M059J (cell line): Measurements from ENCODE around the gene NRG2. TPM values are rescaled to one million over a fixed set of nuclear protein-coding genes. Genes with fewer than 3 reads are reported as not detected.
A peak's percentile ranks its signal among the peaks of the same experiment; 100 is the strongest.

Experiments used
- DNase-seq: peaks from one replicate; pipeline ENCODE4 v3.0.0-alpha.2; 2012; ENCODE audit warnings: low read depth
- total RNA-seq: library from RNA; depleted of rRNA; stranded (reverse); fragments of >200 nt; shearing (Covaris generic); gene quantifications from 2 replicates; pipeline ENCODE4 v1.2.3, GENCODE V29; 2014

The NRG2 gene
- total RNA-seq, 1 experiment from 2014 or later = 1.3 TPM

DNA sequence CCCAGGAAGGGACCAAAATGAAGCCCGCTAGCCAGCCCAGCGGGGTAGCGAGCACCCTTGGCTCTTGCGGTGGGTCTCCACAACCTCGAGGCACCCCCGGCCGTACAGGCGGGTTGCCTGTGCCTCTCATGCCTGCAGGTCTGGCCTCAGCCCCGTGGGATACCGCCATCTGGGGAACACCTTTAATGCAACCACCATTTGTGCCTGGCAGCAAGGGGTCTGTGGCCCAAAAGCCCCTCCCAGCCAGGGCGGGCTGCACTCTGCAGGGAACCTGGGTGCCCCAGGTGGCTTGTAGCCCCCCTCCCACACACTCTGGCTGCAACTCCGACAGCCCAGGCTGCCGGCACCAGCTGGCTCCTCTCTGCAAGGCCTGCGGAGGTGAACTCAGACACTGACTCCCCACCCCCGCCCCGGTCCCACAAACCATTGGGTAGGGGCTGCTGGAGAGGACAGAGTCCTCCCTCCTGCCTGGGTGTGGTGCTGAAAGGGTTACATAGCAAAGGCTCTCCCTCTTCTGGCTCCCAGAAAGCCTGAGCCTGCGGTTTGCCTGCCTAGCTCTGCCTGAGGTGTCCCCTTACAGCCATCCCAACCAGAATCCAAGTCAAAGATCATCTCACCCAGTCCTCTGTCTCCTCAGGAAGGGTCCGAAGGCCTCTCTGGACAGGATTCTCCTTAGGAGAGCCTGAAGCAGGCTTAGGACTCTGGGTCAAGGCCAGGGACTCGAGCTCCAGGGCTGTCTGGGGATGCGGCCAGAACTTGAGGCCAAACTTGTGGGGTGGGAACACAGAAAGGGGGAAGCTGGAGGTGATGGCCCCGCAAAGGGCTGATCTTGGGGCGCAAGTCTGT lies 138.1 kb downstream of the NRG2 start:
- peak; percentile 15 for DNase-seq

DNA sequence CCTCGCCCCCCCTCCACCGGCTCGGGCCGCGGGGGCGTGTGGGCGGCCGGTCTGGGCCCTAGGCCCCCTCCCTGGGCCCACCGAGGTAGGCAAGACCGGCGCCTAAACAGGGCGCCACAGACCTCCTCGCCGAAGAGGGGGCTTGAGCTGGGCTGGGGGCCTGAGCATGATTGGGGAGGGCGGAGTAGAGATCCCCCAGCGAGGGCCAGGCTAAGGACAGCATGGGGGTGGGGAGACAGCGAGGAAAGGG lies 138.6 kb downstream of the NRG2 start:
- no peak for DNase-seq

DNA sequence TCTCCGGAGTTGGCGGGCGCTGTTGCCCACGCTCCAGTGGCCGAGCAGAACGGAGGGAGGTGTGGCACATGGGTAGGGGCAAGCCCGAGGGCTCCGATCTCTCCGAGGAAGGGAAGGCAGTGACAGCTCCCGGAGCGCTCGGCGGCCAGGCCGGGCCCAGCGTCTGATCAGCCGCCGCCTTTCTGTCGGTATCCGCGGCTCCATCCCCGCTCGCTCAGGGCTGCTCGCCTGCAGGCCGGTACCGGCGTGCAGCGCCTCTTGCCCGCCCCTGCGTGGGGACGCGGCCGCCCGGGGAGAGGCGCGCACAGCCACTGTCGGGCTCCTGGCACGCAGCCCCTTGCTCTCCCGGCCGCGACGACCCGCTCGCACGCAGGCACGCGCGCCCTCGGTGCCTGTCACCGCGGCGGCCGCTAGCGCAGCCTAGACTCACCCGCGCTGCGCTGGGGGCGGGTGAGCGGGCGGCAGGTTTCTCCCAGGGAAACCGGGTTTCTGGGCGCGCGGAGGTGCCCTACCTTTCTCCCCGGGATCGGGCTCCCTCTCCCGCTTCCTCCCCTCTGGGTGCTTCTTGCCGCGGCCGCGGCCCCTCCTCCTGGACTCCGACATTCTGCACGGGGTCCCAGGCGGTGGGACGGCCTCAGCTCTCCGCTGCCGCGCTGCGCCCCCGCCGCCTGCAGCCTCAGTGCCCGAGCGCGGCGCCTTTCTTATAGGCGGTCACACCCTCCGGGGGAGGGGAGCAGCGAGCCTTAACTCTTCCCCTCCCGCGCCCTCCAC lies 139.1 kb downstream of the NRG2 start:
- DNase-seq = no peak

DNA sequence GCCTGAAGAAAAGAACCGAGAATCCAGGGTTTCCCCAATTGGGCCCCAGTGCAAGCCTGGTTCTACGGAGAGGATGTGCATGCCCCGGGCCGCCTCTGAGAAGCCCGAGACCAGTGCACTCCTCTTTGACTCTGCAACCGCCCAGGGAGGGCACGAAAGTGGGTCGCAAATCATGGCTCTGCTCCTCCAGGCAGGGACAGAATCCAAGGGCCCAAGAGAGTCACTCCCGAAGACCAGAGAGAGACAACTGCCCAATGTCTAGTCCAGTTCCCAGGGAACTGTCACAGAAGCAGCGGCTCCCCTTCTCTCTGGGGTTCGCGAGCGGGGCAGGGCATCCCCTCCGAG lies 139.7 kb downstream of the NRG2 start:
- DNase-seq = no peak

- no peak for DNase-seq
Observed at GRCh38 chr5:139901986-139902385, 141.1 kb downstream of the NRG2 start.

- no peak for DNase-seq
Observed at GRCh38 chr5:139901251-139901575, 141.9 kb downstream of the NRG2 start.

- DNase-seq = no peak
Observed at GRCh38 chr5:139900546-139901250, 142.4 kb downstream of the NRG2 start.

- no peak for DNase-seq
Observed at GRCh38 chr5:139898981-139899380, 144.1 kb downstream of the NRG2 start.

- DNase-seq = no peak
Observed at GRCh38 chr5:139897982-139898381, 145.1 kb downstream of the NRG2 start.

- DNase-seq = no peak
Observed at GRCh38 chr5:139897342-139897741, 145.8 kb downstream of the NRG2 start.

DNA sequence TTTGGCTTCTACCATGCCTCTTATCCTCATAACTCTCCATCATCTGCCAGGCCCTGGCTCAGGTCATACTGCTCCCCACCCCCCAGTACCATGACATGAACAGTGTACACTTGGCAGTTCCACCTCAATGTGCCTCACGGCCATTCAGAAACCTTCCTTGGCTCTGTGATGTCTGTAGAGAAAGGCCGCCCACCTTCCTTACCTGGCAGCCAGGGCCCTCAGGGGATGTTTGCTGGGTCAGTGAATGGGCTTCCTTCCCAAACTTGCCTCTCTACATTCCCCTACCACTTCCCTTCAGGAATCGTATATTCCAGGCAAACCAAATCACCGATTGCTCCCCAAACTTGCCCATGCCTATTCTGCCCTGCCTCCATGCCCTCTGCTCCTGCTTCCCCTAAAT lies 146.4 kb downstream of the NRG2 start:
- DNase-seq = no peak

- no peak for DNase-seq
Observed at GRCh38 chr5:139895647-139896046, 147.5 kb downstream of the NRG2 start.

DNA sequence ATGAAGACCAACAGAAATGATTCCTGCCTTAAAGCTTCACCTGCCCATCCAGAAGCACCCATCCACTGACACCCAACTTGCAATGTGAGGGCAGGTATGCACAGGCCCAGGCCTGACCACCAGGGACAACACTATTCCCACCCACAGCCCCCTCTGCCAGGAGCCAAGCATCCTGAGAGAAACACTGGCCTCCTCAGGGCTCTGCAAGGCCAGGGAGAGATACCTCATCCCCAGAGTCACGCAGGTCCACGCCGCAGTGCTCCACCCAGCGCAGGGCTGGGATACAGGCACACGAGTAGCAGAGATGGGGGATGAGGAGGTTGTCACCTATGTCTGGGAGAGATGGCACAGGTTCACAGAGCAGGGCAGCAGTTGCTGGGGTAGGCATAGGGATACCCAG lies 148.1 kb downstream of the NRG2 start:
- no peak for DNase-seq

DNA sequence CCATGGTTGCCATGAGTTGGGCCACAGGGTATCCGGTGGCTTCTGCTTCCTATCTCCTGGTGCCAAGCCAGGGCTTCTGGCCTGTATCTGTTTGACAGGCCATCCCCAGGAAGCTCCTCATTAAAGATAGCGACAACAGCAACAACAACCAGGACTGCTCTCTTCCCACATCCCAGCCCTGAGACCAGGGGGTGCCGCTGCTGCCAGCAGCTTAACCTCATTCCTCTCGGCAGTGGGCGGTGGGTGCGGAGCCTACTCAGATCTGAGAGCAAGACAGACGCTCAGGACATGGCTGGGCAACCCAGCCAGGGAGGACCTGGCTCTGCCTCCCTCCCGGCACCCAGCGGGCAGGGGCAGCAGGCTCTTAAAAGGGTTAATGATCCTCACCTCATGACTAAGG lies 149.2 kb downstream of the NRG2 start:
- DNase-seq = no peak

DNA sequence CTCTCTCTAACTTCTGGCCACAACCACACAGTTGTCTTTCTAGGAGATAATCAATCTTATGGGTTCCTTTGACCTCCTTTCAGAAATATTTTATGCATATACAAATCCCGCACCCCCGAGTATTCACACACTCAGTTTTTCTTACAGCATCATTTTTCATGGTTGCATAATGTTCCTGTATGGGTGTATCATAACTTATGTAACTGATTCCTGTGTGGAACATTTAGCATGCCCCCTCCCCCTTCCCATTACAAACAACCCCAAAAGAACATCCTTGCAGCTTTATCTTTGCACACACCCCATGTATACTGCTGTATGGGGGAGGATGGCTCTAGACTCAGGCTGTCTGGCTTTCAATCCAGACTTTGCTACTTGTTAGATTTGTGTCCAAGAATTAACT lies 153.7 kb downstream of the NRG2 start:
- DNase-seq = no peak

GRCh38 chr5:139888370-139888769 lies 154.7 kb downstream of the NRG2 start:
- no peak for DNase-seq

DNA sequence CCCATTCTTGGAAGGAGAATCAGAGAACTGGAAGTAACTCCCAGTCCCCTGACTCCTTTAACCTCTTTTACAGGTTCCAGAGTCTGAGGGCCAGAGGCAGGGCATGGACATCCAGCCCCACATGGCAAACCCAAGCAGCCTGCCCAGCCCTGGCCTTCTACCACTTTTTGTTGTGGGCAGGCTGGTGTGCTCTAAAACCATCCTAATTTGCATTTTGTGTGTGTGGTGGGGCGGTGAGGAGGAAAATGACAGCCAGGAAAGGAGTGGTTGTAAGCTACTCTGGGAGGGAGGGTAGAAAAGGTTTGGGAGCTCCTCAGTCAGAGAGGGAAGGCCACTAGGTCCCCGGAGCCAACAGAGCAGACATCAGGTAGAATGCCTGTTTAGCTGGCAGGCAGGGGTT lies 156.9 kb downstream of the NRG2 start:
- DNase-seq = no peak

DNA sequence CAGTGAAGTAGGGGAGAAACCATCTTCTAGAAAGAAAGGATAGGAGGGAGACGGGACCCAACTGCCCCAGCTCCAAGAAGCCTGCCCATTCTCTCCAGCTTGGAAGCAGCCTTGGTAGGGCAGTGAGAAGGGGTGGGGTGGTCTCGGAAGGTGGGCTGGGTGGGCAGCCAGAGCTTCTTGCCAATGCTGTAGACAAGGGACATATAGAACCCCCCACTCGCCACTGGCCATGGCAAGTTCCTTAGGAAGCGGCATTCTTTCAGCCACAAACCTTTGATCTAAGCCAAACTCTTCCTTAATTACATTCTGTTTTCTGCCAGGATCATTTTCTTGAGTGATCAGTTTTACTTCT lies 157.3 kb downstream of the NRG2 start:
- DNase-seq = no peak

DNA sequence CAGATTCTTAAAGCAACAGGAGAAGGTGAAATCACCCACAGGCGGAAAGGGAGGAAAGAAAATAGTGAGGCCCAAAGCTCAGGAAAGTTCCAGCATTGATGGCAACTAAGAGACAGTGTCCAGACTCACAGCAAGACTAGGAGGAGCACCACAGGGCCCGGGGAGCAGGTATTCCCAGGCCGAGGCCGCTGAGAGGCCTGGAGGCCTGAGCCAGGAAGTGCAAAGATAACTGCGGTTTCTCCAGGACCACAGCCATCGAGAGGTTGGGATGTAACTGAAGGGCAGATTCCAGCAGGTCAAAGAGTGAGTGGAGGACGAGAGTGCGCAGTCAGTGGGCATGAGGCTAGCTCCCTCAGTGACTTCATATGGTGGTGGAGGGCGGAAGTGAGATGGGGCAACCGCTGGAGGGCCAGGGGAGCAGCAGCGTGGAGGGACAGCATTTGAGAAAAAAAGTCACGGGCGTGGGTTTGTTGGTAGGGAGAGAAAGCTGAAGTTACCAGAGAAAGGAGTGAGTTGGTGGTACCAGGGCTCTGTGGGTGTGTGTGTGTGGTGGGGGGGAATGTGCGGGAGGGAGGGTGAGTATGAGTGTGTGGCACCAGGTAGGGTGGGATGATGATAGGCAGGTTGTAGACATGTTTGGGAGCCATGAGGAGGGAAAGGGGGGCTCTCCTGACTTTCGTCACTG lies 157.8 kb downstream of the NRG2 start:
- no peak for DNase-seq

- no peak for DNase-seq
Observed at GRCh38 chr5:139884734-139885133, 158.4 kb downstream of the NRG2 start.

GRCh38 chr5:139884144-139884543 lies 159.0 kb downstream of the NRG2 start:
- DNase-seq = no peak

DNA sequence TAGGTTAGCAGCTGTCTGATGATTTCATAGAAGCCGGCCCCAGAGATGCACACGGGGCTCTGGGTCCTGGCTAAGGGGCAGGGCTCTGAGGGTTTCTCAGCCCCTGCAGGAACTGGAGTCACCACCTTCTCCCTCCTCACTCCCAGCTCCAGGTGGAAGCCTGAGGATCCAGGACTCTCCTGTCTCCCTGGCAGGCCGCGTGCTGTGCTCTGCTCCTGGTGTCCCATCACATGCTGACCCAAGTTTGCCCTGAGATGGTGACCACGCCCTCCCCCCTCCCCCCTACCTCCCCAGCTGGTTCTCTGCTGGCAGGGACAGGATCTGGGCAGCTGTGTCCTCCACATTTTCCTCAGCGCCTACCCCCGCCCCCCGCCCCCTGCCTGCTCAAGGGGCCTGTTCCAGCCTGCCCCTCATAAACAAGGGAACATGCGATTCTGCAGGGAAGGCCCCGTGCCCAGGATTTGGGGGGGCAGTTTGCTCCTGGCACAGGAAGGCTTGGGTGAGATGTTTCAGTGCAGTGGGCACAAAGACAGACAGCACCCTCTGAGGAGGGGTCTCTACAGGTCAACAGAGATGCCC lies 160.0 kb downstream of the NRG2 start:
- DNase-seq = no peak
